ENCODE results near the gene ERAL1. TPM values are rescaled to one million over a fixed set of nuclear protein-coding genes. Genes with fewer than 3 reads are reported as not detected.

The ERAL1 gene
- total RNA-seq, 1 donor from 2014 or later = 31.8 TPM

- Mint-ChIP-seq H3K4me1 (ENCODE audit: low read depth) (peaks cover 5% of the 10 kb centered on the region), H3K36me3 (ENCODE audit: low read depth) (peaks cover 19% of the 10 kb centered on the region), H3K4me3 (ENCODE audit: unreplicated experiment) (no peak overlapping the region), H3K9me3 (ENCODE audit: low read depth) (no peaks in the 10 kb centered on the region), H3K27me3 (ENCODE audit: low read depth) (no peaks in the 10 kb centered on the region), H3K27ac (ENCODE audit: unreplicated experiment) (no peak overlapping the region)
- no peak for DNase-seq (ENCODE audit: low spot score)
- TF ChIP-seq, protein P1, sequence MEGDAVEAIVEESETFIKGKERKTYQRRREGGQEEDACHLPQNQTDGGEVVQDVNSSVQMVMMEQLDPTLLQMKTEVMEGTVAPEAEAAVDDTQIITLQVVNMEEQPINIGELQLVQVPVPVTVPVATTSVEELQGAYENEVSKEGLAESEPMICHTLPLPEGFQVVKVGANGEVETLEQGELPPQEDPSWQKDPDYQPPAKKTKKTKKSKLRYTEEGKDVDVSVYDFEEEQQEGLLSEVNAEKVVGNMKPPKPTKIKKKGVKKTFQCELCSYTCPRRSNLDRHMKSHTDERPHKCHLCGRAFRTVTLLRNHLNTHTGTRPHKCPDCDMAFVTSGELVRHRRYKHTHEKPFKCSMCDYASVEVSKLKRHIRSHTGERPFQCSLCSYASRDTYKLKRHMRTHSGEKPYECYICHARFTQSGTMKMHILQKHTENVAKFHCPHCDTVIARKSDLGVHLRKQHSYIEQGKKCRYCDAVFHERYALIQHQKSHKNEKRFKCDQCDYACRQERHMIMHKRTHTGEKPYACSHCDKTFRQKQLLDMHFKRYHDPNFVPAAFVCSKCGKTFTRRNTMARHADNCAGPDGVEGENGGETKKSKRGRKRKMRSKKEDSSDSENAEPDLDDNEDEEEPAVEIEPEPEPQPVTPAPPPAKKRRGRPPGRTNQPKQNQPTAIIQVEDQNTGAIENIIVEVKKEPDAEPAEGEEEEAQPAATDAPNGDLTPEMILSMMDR (IDR thresholded peaks at IDR 0.05) = no peak
Measured at GRCh38 chr17:28860363-28860808, 5.6 kb downstream of the ERAL1 start.

- DNase-seq (ENCODE audit: low spot score) = no peak
- no peaks in the 10 kb centered on the region for H3K27me3 Mint-ChIP-seq (ENCODE audit: low read depth)
- H3K36me3 Mint-ChIP-seq (ENCODE audit: low read depth) = peaks cover 17% of the 10 kb centered on the region
- no peaks in the 10 kb centered on the region for H3K9me3 Mint-ChIP-seq (ENCODE audit: low read depth)
- H3K27ac Mint-ChIP-seq (ENCODE audit: unreplicated experiment) = no peak overlapping the region
- H3K4me1 Mint-ChIP-seq (ENCODE audit: low read depth) = no peaks in the 10 kb centered on the region
- H3K4me3 Mint-ChIP-seq (ENCODE audit: unreplicated experiment) = no peak overlapping the region
- TF ChIP-seq, protein P1 (IDR thresholded peaks at IDR 0.05) = no peak
Measured at GRCh38 chr17:28861393-28862203, 6.8 kb downstream of the ERAL1 start.

GRCh38 chr17:28862561-28862960 lies 7.7 kb downstream of the ERAL1 start:
- Mint-ChIP-seq H3K27me3 (ENCODE audit: low read depth) (no peaks in the 10 kb centered on the region), H3K36me3 (ENCODE audit: low read depth) (peaks cover 17% of the 10 kb centered on the region), H3K27ac (ENCODE audit: unreplicated experiment) (no peak overlapping the region), H3K9me3 (ENCODE audit: low read depth) (no peaks in the 10 kb centered on the region), H3K4me3 (ENCODE audit: unreplicated experiment) (no peak overlapping the region), H3K4me1 (ENCODE audit: low read depth) (no peaks in the 10 kb centered on the region)
- TF ChIP-seq, protein P1 (IDR thresholded peaks at IDR 0.05) = no peak
- DNase-seq (ENCODE audit: low spot score) = no peak

- H3K9me3 Mint-ChIP-seq (ENCODE audit: low read depth) = no peaks in the 10 kb centered on the region
- H3K27me3 Mint-ChIP-seq (ENCODE audit: low read depth) = no peaks in the 10 kb centered on the region
- DNase-seq (ENCODE audit: low spot score) = no peak
- peaks cover 6% of the 10 kb centered on the region for H3K36me3 Mint-ChIP-seq (ENCODE audit: low read depth)
- no peaks in the 10 kb centered on the region for H3K4me1 Mint-ChIP-seq (ENCODE audit: low read depth)
- TF ChIP-seq, protein P1 (IDR thresholded peaks at IDR 0.05) = no peak
- H3K4me3 Mint-ChIP-seq (ENCODE audit: unreplicated experiment) = no peak overlapping the region
- H3K27ac Mint-ChIP-seq (ENCODE audit: unreplicated experiment) = no peak overlapping the region
Measured at GRCh38 chr17:28863953-28864352, 9.1 kb downstream of the ERAL1 start.

DNA sequence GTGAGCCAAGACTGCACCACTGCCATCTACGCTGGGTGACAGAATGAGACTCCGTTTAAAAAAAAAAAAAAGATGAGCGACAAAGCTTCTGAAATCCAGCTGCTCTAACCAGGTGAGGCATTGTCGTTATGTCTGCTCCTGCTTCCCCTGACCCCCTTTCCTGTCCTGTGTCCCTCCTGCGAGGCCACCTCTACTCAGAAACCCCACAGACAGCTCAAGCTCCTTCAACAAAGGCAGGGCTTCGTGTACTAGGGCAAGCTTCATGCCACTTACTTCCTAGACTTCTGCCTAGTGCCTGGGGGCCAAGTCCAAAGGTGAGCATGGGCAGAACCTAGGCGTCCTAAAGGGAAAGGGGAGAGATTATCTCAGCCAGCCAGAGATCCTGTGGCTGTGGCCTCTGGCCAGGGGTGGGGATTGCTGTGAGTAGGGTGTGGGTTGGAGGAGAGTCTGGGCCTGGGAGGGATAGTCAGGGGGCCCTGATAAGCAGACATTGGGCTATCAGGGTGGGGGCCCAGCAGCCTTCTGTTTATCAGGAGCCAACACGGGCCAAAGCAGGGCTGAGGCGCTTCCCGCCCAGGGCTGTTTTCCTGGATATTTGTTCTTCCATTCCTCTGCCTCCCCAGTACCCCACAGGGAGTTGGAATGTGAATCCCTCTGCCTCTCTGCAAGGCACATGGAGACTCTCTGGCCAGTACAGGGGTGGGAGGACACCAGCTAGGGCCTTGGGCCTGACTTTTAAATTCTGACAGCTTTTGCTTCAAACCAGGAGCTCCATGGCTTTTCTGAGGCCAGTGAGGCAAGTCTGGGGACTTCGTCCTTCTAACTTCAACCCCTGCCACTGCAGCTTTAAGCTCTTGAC lies 10.4 kb downstream of the ERAL1 start:
- Mint-ChIP-seq H3K9me3 (ENCODE audit: low read depth) (no peaks in the 10 kb centered on the region), H3K4me1 (ENCODE audit: low read depth) (no peaks in the 10 kb centered on the region), H3K36me3 (ENCODE audit: low read depth) (peaks cover 3% of the 10 kb centered on the region), H3K27me3 (ENCODE audit: low read depth) (no peaks in the 10 kb centered on the region), H3K27ac (ENCODE audit: unreplicated experiment) (no peak overlapping the region), H3K4me3 (ENCODE audit: unreplicated experiment) (no peak overlapping the region)
- no peak for DNase-seq (ENCODE audit: low spot score)
- TF ChIP-seq, protein P1 (IDR thresholded peaks at IDR 0.05) = no peak

Measured in chondrocyte (in vitro differentiated cells).